ENCODE measurements around the gene PGA5.

DNA sequence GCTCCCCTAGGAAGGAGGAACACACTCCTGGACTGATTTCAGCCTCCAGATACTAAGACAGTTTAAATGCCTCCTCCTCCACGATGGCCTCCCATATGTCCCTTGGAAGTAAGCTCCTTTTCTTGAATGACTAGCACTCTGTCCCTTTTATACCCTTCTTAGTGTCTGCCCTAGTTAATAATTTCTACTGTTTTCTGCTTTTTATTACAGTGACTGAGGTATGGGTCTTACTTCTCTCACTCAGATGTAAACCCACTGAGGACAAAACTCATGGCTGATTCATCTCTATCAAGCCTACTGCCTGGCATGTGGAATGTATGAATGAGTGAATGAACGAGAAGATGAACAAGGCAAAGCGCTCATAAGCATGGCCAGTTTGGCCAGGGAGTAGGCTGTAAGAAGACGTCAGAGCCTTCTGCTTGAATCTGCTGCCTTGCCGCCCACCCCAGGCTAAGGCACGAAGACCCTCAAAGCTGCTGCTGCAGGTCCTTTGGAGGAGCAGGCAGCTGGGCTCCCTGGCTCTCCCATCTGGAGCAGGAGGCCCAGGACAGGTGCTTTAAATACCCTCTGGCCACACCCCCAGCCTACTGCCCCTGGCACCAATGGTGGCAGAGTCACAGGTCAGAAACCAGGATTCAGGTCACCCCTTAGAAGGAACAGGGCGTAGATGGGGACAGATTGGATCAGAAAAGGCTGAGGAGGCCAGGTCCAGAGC, 45.8 kb upstream of the PGA5 start:
- TF ChIP-seq, protein P1, sequence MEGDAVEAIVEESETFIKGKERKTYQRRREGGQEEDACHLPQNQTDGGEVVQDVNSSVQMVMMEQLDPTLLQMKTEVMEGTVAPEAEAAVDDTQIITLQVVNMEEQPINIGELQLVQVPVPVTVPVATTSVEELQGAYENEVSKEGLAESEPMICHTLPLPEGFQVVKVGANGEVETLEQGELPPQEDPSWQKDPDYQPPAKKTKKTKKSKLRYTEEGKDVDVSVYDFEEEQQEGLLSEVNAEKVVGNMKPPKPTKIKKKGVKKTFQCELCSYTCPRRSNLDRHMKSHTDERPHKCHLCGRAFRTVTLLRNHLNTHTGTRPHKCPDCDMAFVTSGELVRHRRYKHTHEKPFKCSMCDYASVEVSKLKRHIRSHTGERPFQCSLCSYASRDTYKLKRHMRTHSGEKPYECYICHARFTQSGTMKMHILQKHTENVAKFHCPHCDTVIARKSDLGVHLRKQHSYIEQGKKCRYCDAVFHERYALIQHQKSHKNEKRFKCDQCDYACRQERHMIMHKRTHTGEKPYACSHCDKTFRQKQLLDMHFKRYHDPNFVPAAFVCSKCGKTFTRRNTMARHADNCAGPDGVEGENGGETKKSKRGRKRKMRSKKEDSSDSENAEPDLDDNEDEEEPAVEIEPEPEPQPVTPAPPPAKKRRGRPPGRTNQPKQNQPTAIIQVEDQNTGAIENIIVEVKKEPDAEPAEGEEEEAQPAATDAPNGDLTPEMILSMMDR (IDR thresholded peaks at IDR 0.05): no peak
- TF ChIP-seq POLR2A (IDR thresholded peaks at IDR 0.05): no peak
- no peak for TF ChIP-seq EP300 (IDR thresholded peaks at IDR 0.05)

Measured in tibial nerve (tissue), 4 donors.